Stimulated activated naive CD4-positive, alpha-beta T cell treated with Interleukin-2 at 50 U/mL for 16 hours (primary cell): ENCODE data around the gene HMGCL.

Experiments used
- DNase-seq: peaks from one replicate; lab custom pipeline; 2025; lab: John Stamatoyannopoulos, UW

HMGCL gene

DNA sequence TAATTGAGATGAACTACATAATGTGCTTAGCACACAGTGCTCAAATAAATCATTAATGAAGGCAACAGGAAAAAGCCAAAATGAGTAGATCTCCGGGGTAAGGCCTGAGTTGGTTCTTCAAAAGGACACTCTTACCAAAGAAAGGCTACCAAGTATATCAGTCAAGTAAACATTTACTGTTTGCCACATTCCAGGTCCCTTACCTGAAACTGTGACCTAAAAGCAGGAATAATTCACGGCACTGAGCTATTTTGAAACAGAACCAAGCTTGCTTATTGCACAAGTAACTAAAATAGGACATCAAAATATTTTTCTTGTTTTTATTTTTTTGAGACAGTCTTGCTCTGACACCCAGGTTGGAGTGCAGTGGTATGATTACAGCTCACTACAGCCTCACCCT lies 49.0 kb downstream of the HMGCL start:
- DNase-seq, result no peak

DNA sequence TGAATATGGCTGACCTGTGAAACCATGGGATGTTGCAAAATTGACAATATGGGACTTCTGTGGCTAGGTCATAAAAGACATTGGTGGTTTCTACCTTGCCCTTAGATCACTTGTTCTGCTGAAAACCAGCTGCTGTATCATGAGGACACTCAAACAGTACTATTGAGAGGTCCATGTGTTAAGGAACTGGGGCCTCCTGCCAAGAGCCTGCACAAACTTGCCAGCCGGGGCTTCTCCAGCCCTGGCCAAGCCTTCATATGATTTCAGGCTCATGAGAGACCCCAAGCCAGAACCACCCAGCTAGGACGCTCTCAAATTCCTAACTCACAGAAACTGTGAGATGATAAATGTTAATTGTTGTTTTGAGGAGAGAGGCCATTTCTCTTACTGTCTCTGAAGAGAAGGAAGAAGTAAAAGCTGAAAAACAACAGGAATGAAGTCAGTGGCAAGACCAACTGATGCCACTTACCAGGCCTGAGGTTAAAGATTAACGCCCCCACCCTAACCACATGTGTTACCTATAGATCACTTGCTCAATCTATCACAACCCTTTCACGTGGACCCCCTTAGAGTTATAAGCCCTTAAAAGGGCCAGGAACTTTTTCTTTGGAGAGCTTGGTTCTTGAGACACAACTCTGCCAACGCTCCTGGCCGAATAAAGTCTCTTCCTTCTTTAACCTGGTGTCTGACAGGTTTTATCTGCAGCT lies 50.9 kb downstream of the HMGCL start:
- DNase-seq, result no peak

DNA sequence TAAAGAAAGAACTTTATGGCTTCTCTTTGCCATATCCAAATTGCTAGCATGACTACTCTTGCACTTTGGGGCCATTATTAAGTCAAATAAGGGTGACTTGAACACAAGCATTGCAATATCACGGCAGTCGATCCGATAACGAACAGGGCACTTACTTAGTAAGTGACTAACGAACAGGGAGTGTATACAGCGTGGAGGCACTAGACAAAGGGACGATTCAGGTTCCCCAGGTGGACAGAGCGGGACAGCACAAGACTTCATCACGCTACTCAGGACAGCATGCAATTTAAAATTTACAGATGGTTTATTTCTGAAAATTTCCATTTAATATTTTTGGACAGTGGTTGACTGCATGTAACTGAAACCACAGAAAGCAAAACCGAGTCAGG lies 52.4 kb downstream of the HMGCL start:
- DNase-seq, result no peak

DNA sequence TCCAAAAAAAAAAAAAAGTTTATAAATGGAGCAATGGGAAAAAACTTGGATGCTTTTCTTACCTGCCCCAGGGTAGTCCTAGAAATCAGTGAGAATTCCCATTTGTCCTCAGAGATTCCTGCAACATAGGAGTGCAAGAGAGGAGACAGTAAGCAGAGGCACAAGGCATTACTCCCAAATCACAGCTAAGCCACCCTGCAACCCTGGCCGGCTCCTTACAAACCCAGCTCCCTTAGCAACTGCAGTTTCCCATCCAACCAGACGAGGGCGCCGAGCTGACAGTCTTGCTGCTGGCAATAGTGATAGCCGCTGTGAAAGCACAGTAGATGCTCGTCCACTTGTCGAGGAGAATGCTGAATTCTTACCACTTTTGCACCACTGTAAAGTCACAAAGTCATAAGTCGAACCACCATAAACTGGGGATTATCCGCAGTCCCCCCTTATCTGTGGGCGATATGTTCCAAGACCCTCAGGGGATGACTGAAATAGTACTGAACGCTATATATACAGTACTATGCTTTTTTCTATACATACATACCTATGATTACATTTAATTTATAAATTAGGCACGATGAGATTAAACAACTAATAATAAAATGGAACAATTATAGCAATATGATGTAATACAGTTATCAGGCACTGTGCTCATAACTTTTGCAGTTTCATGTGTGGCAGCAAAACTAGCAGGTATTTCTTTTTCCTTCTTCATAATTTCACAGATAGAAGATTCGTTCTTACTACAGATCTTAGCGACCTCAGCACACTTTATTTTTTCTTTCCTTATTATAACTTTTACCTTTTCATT lies 53.0 kb downstream of the HMGCL start:
- peak; percentile 83 for DNase-seq

DNA sequence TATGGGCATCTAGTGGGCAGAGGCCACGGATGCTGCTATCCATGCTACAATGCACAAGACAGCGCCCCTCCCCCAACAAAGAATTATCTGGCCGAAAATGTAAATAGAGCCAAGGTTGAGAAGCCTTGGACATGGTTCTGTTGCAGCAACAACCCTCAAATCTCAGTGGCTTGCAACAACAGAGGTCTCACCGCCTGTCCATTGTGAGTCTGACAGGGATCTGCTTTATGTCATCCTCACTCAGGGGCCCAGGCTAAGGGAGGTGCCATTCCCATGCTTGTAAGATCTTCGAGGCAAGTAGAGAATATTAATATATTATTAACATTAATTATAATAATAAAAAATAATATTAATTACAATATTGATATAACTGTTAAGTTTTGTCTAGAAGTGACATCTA lies 56.5 kb downstream of the HMGCL start:
- no peak for DNase-seq

DNA sequence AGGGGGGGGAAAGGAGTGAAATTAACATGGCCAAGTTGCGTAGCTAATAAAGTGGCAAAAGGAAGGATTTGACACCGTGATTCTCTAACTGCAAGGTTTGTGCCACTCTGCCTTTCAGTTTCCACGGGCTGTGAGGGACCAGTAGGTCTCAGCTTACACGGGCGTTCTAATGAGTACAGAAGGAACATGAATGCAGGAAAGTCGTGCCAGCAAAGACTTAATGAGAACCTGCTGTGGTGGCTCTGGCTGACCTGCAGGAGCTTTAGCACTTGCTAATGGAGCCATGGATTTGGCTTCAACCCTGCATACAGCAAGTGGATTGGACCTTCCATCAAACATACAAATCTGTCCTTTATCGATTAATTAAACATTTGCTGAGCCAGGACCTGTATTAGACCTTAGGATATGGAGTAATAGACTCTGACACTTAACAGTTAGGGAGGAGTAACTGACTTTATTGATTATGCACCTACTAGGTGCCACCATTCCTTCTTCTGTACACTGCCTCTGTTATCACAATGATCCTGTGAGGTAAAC lies 62.1 kb downstream of the HMGCL start:
- DNase-seq, result no peak

DNA sequence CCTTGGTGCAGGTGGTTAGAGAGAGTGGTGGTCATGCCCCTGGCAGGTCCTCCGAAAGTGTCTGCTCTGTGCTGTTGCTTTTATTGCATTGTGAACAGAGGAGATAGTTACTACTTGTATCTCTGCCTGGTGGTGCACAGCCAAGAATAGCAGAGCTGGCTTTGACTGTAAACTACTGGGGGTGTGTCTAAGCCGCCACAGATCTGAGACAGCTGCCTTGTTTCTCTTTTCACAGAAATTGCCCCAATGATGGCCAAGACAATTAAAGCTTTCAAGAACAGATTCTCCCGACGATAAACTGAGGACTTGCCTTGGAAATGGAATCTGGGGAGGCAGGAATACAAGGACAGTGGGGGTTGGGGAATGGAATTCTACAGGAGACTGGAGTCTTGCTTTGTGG lies 66.0 kb downstream of the HMGCL start:
- no peak for DNase-seq

DNA sequence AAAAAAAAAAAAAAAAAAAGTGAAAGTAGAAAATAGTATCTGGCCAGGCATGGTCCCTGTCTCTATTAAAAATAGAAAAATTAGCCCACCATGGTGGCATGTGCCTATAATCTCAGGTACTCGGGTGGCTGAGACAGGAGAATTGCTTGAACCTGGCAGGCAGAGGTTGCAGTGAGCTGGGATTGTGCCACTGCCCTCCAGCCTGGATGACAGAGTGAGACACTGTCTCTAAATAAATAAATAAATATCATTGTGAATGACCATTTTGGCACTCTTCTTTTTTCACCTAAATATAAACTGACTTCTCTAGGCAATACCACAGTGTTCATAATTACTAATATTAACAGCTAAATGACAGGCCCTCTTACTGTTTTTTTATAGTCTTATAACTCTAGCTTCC lies 67.4 kb downstream of the HMGCL start:
- DNase-seq, result no peak

DNA sequence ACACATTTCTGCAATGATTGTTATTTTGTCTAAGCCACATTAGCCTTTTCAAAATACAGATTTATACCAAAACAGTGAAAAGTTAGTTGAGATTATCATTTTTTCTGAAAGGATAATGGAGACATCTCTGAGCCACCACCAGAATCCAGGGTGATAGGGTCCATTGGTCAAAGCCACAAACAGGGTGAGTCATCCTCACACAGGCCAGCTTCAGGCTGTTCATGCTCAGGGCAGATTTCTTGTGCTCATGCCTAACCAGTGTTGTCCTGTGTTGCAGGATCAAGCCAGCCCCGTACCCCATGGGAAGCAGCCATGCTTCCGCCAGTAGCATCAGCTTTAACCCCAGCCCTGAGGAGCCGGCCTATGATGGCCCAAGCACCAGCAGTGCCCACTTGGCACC lies 68.6 kb downstream of the HMGCL start:
- DNase-seq, result no peak

DNA sequence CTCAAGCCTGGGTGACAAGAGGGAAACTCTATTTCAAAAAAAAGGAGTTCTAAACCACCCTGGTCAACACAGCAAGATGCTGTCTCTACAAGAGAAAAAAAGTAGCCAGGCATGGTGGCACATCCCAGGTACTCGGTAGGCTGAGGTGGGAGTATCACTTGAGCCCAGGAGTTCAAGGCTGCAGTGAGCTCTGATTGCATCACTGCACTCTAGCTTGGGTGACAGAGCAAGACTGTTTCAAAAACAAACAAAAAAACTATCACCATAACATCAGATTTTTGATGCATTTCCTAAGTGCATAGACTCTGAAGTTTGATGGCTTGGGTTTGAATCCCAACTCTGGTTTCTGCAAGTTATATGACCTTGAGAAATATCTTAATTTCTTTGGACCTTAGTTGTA lies 72.3 kb downstream of the HMGCL start:
- no peak for DNase-seq
